ENCODE results near the gene NHERF1. TPM values are rescaled to one million over a fixed set of nuclear protein-coding genes. Genes with fewer than 3 reads are reported as not detected.

The NHERF1 gene
- total RNA-seq, 1 donor from 2014 or later: 6.8 TPM

GRCh38 chr17:74784125-74784810 lies 35.8 kb downstream of the NHERF1 start:
- no peak for DNase-seq (ENCODE audit: low read depth in 2 of 2)

GRCh38 chr17:74785096-74785980 lies 36.9 kb downstream of the NHERF1 start:
- DNase-seq (ENCODE audit: low read depth in 2 of 2): no peak

DNA sequence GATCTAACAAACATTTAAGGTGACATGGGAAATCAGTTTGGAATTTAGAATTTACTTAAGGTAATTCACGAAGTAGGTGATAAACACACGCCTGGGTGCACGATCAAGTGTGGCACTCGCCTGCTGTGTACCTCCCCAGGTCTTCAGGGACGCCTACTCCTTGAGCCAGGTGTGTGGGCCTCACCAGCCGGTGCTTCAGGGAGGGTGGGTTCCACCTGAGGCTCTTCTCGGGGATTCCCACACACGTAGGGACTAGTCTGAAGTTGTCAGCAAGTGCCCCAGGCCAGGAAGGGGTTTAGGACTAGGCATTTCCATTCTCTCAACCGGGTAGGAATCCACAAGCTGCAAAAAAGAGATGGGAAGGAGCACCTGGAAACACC lies 37.5 kb downstream of the NHERF1 start:
- DNase-seq (ENCODE audit: low read depth in 2 of 2): no peak

DNA sequence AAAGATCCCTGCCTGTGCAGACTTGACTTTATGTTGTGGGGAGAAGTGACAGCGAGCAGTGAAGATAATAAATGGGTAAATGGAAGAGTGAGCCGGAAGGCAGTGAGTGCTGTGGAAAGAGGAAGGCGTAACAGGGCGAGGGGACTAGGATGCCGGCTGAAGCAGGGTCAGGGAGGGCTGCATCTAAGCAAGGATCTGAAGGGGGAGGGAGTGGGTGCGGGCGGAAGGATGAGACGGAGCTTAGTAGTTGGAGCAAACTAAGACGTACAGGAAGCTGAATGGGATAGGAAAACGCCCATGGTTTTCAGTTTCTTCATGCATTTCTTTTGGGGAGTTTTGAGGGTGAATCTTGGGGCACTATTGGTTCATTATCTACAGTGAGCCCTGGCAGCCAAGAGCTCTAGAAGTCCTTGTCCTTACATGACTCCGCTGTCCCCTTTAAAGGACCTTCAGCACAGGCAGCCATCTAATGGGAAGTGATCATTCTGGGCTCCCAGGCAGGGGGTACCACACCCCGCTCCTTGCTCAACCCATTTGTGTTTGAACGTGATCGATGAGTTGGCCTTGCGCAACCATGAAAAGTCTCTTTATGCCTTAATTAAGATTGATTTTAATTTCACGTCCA lies 38.1 kb downstream of the NHERF1 start:
- DNase-seq (ENCODE audit: low read depth in 2 of 2): no peak

DNA sequence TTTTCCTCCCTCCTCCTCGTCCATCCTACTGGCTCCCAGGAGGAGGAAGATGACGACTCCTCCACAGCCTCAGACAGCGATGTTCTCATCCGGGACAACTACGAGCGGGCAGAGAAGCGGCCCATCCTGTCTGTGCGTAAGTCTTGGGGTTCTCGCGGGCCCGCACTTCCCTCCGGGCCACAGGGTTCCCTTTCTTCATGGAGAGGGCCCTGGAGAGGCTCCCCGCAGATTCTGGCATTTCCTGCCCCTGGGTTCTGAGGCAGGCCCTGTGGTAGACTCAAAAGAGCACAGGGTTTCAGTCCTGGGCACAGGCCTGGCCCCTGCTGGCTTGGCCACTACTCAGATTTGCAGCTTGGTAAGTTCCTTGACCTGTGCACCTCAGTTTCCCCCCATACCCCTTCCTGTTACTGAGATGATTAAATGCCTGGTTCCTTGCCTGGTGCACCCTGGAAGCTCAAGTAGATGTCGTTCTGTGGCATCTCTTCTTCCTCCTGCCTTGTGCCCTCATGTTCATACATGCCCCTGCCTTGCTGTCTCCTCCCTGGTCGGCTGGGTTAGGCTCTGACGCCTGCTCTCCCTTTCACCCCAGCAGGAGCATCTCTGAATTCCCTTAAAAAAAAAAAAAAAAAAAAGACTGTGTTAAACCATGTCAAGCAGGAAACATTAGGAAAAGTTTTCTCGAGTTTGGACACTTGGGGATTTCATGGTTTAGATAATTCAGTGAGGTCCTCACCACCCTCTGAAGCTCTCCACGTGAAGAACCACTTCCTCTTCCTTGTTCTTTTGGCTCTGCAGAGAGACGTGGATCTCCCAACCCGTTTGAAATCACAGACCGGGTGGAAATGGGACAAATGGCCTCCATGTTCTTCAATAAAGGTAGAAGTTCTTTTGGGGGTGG lies 42.0 kb downstream of the NHERF1 start:
- DNase-seq (ENCODE audit: low read depth in 2 of 2): no peak

DNA sequence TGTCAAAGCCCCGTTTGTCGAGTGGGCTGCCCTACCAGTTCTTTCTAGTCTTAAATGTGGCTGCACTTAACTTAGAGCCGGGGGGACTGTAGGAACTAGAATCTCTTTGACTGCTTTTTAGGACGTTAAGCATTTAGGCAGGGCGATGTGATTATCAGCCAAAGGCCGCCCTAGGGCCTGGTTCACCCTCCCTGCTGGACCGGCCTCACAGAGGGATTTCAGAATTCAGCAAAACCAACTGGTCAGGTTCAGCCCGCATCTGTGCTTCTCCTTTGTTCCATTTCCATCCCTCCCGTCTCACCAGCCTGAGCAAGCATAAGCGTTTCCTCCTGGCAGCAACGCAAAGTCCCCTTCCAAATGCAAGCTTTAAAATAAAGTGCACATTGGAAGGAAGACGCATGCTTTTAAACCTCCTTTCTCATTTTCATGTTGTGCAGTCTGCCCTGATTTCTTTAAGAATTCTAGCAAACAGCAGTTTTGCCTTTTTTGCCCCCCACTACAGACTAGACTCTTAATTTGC lies 44.2 kb downstream of the NHERF1 start:
- DNase-seq (ENCODE audit: low read depth in 2 of 2): no peak

GRCh38 chr17:74795327-74796020 lies 47.0 kb downstream of the NHERF1 start:
- DNase-seq (ENCODE audit: low read depth in 2 of 2): no peak

- no peak for DNase-seq (ENCODE audit: low read depth in 2 of 2)
Measured at GRCh38 chr17:74796211-74796610, 47.8 kb downstream of the NHERF1 start.

- no peak for DNase-seq (ENCODE audit: low read depth in 2 of 2)
Measured at GRCh38 chr17:74796866-74797265, 48.4 kb downstream of the NHERF1 start.

GRCh38 chr17:74797824-74798223 lies 49.4 kb downstream of the NHERF1 start:
- no peak for DNase-seq (ENCODE audit: low read depth in 2 of 2)

GRCh38 chr17:74798239-74798707 lies 49.8 kb downstream of the NHERF1 start:
- DNase-seq (ENCODE audit: low read depth in 2 of 2): peak in 1 of 2 donors; percentile 67

DNA sequence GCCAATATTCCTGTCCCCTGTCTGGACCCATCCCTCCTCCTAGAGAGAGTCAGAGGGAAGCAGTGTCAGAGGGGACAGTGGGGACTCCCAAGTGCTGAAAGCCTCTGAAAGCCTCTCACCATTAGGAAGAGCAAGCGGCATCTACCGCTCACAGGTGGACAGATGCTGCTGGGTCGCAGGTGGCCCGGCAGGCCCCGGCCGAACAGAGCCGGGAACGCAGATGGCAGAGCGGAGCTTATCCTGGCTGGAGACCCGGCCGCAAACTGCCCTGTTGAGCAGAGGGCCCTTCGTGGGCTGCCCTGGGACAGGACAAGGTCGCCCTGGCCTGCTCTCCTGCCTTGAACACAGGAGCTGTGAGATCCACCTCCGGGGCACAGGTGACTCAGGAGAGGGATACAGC lies 50.7 kb downstream of the NHERF1 start:
- DNase-seq (ENCODE audit: low read depth in 2 of 2): no peak

DNA sequence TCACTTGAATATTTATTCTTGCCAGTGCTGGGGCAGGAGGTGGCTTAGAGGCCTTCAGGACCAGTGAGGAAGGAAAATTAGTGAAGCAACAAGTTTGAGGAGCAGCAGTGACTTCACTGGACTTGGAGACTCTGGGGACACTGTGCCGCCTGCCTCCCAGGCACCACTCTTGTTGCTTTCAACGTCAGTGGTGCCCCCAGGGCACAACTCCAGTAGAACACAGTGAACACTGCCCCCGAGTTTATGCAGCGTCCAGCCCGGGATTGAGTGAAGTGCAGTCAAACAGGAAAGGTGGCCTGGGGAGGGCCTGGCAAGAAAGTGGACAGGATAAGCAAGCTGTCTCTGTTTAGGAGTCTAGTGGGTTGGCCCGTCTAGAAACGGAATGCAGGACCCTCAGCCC lies 52.1 kb downstream of the NHERF1 start:
- no peak for DNase-seq (ENCODE audit: low read depth in 2 of 2)

GRCh38 chr17:74801896-74802295 lies 53.5 kb downstream of the NHERF1 start:
- no peak for DNase-seq (ENCODE audit: low read depth in 2 of 2)

DNA sequence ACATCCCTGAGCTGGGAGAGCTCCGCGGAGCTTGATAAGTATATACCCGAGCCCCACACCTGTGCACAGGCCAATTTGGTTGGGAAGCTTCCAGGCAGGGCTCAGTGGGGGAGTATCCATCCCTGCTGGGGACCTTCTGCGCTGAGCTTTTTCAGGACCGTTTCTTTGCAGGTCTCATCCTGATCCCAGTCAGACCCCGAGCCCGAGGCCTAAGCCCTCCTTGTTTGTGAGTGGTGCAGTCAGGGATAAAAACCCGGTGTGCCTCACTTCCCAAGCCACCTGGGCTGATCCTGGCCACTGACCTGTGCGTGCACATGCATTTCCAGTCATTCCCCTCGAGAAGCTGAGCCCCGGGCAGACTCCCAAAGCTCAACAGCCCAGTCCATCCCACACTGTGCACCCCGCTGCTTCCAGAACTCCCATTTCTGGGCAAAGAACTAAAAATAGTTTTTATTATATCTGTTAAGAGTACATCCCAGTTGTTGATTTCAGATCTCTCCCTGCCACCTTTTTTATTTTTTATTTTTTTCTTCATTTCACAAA lies 55.0 kb downstream of the NHERF1 start:
- no peak for DNase-seq (ENCODE audit: low read depth in 2 of 2)

- DNase-seq (ENCODE audit: low read depth in 2 of 2): no peak
Measured at GRCh38 chr17:74803971-74804370, 55.5 kb downstream of the NHERF1 start.

DNA sequence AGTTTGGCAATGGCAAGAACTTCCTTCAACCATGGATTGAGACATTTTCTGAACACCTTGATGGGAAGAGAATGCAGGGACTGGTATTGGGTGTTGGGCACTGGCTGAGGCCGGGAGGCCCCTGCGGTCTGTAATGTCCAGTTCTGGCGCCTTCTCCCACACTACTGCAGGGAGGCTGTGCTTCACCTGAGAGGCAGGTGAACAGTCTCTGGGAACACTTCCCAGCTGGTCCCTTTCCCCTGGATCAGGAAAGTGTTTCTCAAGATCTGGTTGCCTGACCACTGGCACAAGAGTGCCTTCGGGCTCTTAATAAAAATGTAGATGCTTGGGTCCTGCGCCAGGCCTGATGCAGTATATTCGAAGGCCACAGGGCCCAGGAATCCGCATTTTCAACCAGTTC lies 56.3 kb downstream of the NHERF1 start:
- DNase-seq (ENCODE audit: low read depth in 2 of 2): no peak

- DNase-seq (ENCODE audit: low read depth in 2 of 2): no peak
Measured at GRCh38 chr17:74805591-74805991, 57.2 kb downstream of the NHERF1 start.

DNA sequence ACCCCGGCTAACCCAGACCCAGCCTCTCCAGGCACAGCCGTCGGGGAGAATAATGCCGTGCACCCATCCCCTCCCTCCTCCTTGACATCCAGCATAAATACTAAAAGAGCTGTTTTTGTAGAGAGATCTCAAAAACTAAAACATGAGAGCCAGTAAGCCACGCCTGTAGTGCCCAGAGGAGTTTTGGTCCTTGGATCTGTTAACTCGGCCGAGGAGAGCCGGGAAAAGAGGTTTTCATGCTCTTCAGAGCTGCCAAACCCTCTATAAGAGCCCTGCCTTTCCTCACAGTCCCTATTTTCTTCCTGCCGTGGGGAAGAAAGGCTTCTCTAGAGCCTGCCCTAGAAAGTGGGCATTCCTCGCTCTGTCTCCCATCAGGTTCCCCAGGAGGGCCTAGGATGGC lies 57.9 kb downstream of the NHERF1 start:
- DNase-seq (ENCODE audit: low read depth in 2 of 2): no peak

GRCh38 chr17:74807441-74807840 lies 59.0 kb downstream of the NHERF1 start:
- DNase-seq (ENCODE audit: low read depth in 2 of 2): no peak
